GM23338 (cell line): ENCODE data around the gene SERPINC1. TPM values are rescaled to one million over a fixed set of nuclear protein-coding genes. Genes with fewer than 3 reads are reported as not detected.

ENCODE experiments used
- ATAC-seq: fragments of 200-7000 bp; cut with Tn5 transposase; 3 replicates; pipeline ENCODE4 v1.9.1; 2020
- DNase-seq: peaks from one replicate; pipeline ENCODE4 v3.0.0-alpha.2; 2015; ENCODE audit warnings: low spot score
- H2AFZ ChIP-seq: fragments of 200-600 bp; sonication (generic); 2 replicates; pipeline ENCODE4 v1.8.0; 2016; ENCODE audit warnings: antibody characterized with exemption, mild to moderate bottlenecking, moderate library complexity
- H3F3A ChIP-seq: fragments of 200-600 bp; sonication (generic); replicated peaks from 2 replicates; pipeline ENCODE4 v1.8.0; 2017; ENCODE audit warnings: antibody characterized with exemption, mixed run types, low read depth
- H3K27ac ChIP-seq: fragments of 200-600 bp; sonication (generic); 2 replicates; pipeline ENCODE4 v1.6.1; 2016; ENCODE audit warnings: low read depth
- H3K27me3 ChIP-seq: fragments of 200-600 bp; sonication (generic); 2 replicates; pipeline ENCODE4 v1.8.0; 2016; ENCODE audit warnings: mild to moderate bottlenecking, mixed run types, moderate library complexity; ENCODE audit not compliant: insufficient read depth
- H3K36me3 ChIP-seq: fragments of 200-600 bp; sonication (generic); 2 replicates; pipeline ENCODE4 v1.8.0; 2016; ENCODE audit warnings: mild to moderate bottlenecking; ENCODE audit not compliant: insufficient read depth
- H3K4me1 ChIP-seq: fragments of 200-600 bp; sonication (generic); 2 replicates; pipeline ENCODE4 v1.8.0; 2016; ENCODE audit warnings: mild to moderate bottlenecking, moderate library complexity; ENCODE audit not compliant: insufficient read depth
- H3K4me2 ChIP-seq: fragments of 200-600 bp; sonication (generic); 2 replicates; pipeline ENCODE4 v1.7.1; 2017; ENCODE audit warnings: mixed run types
- H3K4me3 ChIP-seq: fragments of 200-600 bp; sonication (generic); 2 replicates; pipeline ENCODE4 v1.6.1; 2016; ENCODE audit warnings: mixed run types
- H3K79me2 ChIP-seq: fragments of 200-600 bp; sonication (generic); replicated peaks from 2 replicates; pipeline ENCODE4 v1.8.0; 2017; ENCODE audit warnings: mild to moderate bottlenecking; ENCODE audit not compliant: insufficient read depth
- H3K9me2 ChIP-seq: fragments of 200-600 bp; sonication (generic); 2 replicates; pipeline ENCODE4 v1.8.0; 2017; ENCODE audit not compliant: insufficient read depth
- H4K20me1 ChIP-seq: fragments of 200-600 bp; sonication (generic); replicated peaks from 2 replicates; pipeline ENCODE4 v1.8.0; 2017; ENCODE audit warnings: mild to moderate bottlenecking; ENCODE audit not compliant: insufficient read depth
- H3K27ac Mint-ChIP-seq: 2 replicates; pipeline ENCODE4 v1.8.0; 2020; ENCODE audit warnings: inconsistent platforms, mild to moderate bottlenecking, moderate library complexity, mixed read lengths
- H3K27me3 Mint-ChIP-seq: 3 replicates; pipeline ENCODE4 v1.8.0; 2022; ENCODE audit warnings: low read depth, mild to moderate bottlenecking, moderate library complexity, mixed read lengths, inconsistent platforms; ENCODE audit not compliant: insufficient read depth, poor library complexity
- H3K36me3 Mint-ChIP-seq: 3 replicates; pipeline ENCODE4 v1.8.0; 2021; ENCODE audit warnings: low read depth, mild to moderate bottlenecking, inconsistent platforms, moderate library complexity, mixed read lengths
- H3K4me1 Mint-ChIP-seq: 3 replicates; pipeline ENCODE4 v1.8.0; 2020; ENCODE audit warnings: mild to moderate bottlenecking, inconsistent platforms, mixed read lengths
- H3K4me3 Mint-ChIP-seq: 3 replicates; pipeline ENCODE4 v1.8.0; 2021; ENCODE audit warnings: moderate library complexity, mild to moderate bottlenecking, inconsistent platforms, mixed read lengths
- H3K9me3 Mint-ChIP-seq: 3 replicates; pipeline ENCODE4 v1.8.0; 2020; ENCODE audit warnings: moderate library complexity, mild to moderate bottlenecking, inconsistent platforms, mixed read lengths
- CREB1 ChIP-seq: fragments of 250-450 bp; sonication (Bioruptor Pico); IDR thresholded peaks from 2 replicates; pipeline ENCODE4 v1.5.0; 2020; ENCODE audit warnings: low read depth, mild to moderate bottlenecking, moderate library complexity
- EZH2 ChIP-seq: fragments of 200-600 bp; sonication (generic); IDR thresholded peaks from one replicate; pipeline ENCODE4 v1.8.0; 2017; ENCODE audit warnings: antibody characterized with exemption, mild to moderate bottlenecking, low read depth; ENCODE audit not compliant: unreplicated experiment
- EZH2phosphoT487 ChIP-seq: fragments of 200-600 bp; sonication (generic); IDR thresholded peaks from one replicate; pipeline ENCODE4 v1.8.1; 2018; ENCODE audit warnings: antibody characterized with exemption; ENCODE audit not compliant: unreplicated experiment
- JUNB ChIP-seq: IDR thresholded peaks from one replicate; pipeline ENCODE4 v1.6.1; 2016; ENCODE audit warnings: antibody characterized with exemption; ENCODE audit not compliant: unreplicated experiment
- POLR2AphosphoS5 ChIP-seq: IDR thresholded peaks from 2 replicates; pipeline ENCODE4 v1.6.1; 2016; ENCODE audit warnings: antibody characterized with exemption, low read depth
- STAT1 ChIP-seq: IDR thresholded peaks from one replicate; pipeline ENCODE4 v1.6.1; 2016; ENCODE audit warnings: antibody characterized with exemption; ENCODE audit not compliant: unreplicated experiment
- ZNF114 ChIP-seq: fragments of 250-450 bp; sonication (Bioruptor Pico); IDR thresholded peaks from 2 replicates; pipeline ENCODE4 v1.5.0; 2020; ENCODE audit warnings: mild to moderate bottlenecking, moderate library complexity
- polyA plus RNA-seq: library from polyadenylated mRNA; unstranded; fragments of >200 nt; fragmentation: Nextera tagmentation; extraction: Ambion mirVana; gene quantifications from 2 replicates; pipeline ENCODE4 v1.2.1, GENCODE V29; 2016
- total RNA-seq: library from RNA; depleted of rRNA; stranded (reverse); fragments of >200 nt; shearing (Covaris generic); gene quantifications from 2 replicates; pipeline ENCODE4 v1.2.3, GENCODE V29; 2014
- TF ChIP-seq, protein P1 (sequence below): IDR thresholded peaks from 2 replicates; pipeline ENCODE4 v1.6.1; 2016; ENCODE audit warnings: antibody characterized with exemption
- TF ChIP-seq, protein P2 (sequence below): fragments of 250-450 bp; sonication (Bioruptor Pico); IDR thresholded peaks from 2 replicates; pipeline ENCODE4 v1.5.0; 2020; ENCODE audit warnings: mild to moderate bottlenecking, moderate library complexity

The SERPINC1 gene
- total and polyA plus RNA-seq, 2 experiments from 2014 or later: not detected

DNA sequence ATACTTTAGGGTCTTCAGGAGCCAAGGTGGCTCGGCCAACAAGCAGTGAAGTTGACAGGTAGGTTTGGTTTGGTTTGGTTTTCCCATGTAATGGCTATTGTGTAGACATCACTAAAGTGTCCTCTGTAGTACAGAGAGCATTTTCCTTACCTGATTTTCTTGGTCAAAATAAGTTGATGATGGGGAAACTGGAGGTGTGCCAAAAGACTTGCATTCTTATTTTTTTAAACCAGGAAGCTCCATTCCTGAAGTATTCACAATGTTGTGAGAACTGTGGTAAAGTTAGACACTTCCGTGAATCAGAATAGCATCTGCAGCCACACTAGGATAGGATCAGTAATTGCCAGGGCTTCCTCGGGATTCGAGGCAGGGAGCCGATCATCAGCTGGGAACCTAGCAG, 46.0 kb downstream of the SERPINC1 start:
- Histone ChIP-seq H3K27me3 (no peaks in the 10 kb centered on the region), H4K20me1 (peaks cover 4% of the 10 kb centered on the region), H3F3A (peaks cover 23% of the 10 kb centered on the region), H3K4me2 (no peak overlapping the region), H3K9me2 (no peaks in the 10 kb centered on the region), H3K27ac (peak overlapping the region; percentile 21), H3K4me1 (peaks cover 14% of the 10 kb centered on the region), H3K4me3 (no peak overlapping the region), H2AFZ (no peak overlapping the region), H3K36me3 (peaks cover 14% of the 10 kb centered on the region), H3K79me2 (peaks cover 61% of the 10 kb centered on the region)
- Mint-ChIP-seq H3K27ac (no peak overlapping the region; the same call in 1 of the 2 replicates), H3K4me1 (peaks cover 21% of the 10 kb centered on the region), H3K4me3 (no peak overlapping the region; the same call in 2 of the 3 replicates), H3K9me3 (peaks cover 9% of the 10 kb centered on the region; the same call in 2 of the 3 replicates), H3K36me3 (peaks cover 55% of the 10 kb centered on the region), H3K27me3 (peaks cover 22% of the 10 kb centered on the region)
- ATAC-seq (no peak), DNase-seq (no peak)
- TF ChIP-seq EZH2phosphoT487: no peak
- TF ChIP-seq JUNB: no peak
- TF ChIP-seq STAT1: no peak
- TF ChIP-seq ZNF114 (CRISPR knock-in tag): no peak
- no peak for TF ChIP-seq POLR2AphosphoS5
- TF ChIP-seq, protein P1, sequence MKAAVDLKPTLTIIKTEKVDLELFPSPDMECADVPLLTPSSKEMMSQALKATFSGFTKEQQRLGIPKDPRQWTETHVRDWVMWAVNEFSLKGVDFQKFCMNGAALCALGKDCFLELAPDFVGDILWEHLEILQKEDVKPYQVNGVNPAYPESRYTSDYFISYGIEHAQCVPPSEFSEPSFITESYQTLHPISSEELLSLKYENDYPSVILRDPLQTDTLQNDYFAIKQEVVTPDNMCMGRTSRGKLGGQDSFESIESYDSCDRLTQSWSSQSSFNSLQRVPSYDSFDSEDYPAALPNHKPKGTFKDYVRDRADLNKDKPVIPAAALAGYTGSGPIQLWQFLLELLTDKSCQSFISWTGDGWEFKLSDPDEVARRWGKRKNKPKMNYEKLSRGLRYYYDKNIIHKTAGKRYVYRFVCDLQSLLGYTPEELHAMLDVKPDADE: no peak

DNA sequence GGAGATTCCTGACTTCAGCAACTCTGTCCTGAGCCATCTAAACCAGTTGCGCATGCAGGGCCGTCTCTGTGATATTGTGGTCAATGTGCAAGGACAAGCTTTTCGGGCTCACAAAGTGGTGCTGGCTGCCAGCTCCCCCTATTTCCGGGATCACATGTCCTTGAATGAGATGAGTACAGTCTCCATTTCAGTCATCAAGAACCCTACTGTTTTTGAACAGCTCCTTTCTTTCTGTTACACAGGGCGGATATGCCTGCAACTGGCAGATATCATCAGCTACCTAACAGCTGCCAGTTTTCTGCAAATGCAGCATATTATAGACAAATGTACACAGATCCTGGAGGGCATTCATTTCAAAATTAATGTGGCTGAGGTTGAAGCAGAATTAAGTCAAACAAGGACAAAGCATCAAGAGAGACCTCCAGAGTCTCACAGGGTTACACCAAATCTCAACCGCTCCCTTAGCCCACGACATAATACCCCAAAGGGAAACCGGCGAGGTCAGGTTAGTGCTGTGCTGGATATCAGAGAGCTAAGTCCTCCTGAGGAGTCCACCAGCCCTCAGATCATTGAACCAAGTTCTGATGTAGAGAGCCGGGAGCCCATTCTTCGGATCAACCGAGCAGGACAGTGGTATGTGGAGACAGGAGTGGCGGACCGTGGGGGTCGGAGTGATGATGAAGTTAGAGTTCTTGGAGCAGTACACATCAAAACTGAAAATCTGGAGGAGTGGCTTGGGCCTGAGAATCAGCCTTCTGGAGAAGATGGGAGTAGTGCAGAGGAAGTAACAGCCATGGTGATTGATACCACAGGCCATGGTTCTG, 46.7 kb downstream of the SERPINC1 start:
- peaks cover 55% of the 10 kb centered on the region for H3K36me3 Mint-ChIP-seq
- H3K4me3 Mint-ChIP-seq: peak overlapping the region; percentile 16; the same call in 1 of the 3 replicates
- peaks cover 10% of the 10 kb centered on the region for H4K20me1 ChIP-seq
- H2AFZ ChIP-seq: no peak overlapping the region
- H3K4me2 ChIP-seq: no peak overlapping the region
- no peak overlapping the region for H3K27ac Mint-ChIP-seq
- ATAC-seq (no peak), DNase-seq (no peak)
- H3K9me3 Mint-ChIP-seq: peaks cover 10% of the 10 kb centered on the region; the same call in 2 of the 3 replicates
- TF ChIP-seq ZNF114 (CRISPR knock-in tag): no peak
- no peak for TF ChIP-seq CREB1 (CRISPR knock-in tag)
- H3K4me1 ChIP-seq: peaks cover 20% of the 10 kb centered on the region
- H3K4me1 Mint-ChIP-seq: peaks cover 24% of the 10 kb centered on the region
- H3K79me2 ChIP-seq: peaks cover 68% of the 10 kb centered on the region
- H3K9me2 ChIP-seq: no peaks in the 10 kb centered on the region
- peaks cover 20% of the 10 kb centered on the region for H3K36me3 ChIP-seq
- peaks cover 25% of the 10 kb centered on the region for H3K27me3 Mint-ChIP-seq
- peak overlapping the region; percentile 21; the same call in 1 of the 2 replicates for H3K27ac ChIP-seq
- H3K4me3 ChIP-seq: no peak overlapping the region
- H3F3A ChIP-seq: peaks cover 29% of the 10 kb centered on the region
- H3K27me3 ChIP-seq: no peaks in the 10 kb centered on the region

DNA sequence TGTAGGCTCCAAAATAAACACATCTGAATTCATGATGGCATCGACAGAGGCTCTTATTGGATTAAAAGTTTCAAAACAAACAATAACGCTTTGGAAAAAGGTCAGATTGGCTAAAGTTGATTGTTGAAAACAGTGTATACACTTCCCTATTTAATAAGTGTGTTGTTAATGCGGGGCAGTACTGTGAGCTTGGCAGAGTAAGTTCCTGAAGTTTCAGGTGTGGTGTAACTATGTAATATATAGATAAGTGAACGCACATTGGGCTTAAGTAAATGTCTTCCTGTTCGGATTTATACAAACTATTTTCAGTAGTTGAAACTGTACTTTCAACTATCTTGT, 48.1 kb downstream of the SERPINC1 start:
- ATAC-seq: no peak
- peaks cover 37% of the 10 kb centered on the region for H3K4me1 Mint-ChIP-seq
- peaks cover 77% of the 10 kb centered on the region for H3K79me2 ChIP-seq
- TF ChIP-seq, protein P2, sequence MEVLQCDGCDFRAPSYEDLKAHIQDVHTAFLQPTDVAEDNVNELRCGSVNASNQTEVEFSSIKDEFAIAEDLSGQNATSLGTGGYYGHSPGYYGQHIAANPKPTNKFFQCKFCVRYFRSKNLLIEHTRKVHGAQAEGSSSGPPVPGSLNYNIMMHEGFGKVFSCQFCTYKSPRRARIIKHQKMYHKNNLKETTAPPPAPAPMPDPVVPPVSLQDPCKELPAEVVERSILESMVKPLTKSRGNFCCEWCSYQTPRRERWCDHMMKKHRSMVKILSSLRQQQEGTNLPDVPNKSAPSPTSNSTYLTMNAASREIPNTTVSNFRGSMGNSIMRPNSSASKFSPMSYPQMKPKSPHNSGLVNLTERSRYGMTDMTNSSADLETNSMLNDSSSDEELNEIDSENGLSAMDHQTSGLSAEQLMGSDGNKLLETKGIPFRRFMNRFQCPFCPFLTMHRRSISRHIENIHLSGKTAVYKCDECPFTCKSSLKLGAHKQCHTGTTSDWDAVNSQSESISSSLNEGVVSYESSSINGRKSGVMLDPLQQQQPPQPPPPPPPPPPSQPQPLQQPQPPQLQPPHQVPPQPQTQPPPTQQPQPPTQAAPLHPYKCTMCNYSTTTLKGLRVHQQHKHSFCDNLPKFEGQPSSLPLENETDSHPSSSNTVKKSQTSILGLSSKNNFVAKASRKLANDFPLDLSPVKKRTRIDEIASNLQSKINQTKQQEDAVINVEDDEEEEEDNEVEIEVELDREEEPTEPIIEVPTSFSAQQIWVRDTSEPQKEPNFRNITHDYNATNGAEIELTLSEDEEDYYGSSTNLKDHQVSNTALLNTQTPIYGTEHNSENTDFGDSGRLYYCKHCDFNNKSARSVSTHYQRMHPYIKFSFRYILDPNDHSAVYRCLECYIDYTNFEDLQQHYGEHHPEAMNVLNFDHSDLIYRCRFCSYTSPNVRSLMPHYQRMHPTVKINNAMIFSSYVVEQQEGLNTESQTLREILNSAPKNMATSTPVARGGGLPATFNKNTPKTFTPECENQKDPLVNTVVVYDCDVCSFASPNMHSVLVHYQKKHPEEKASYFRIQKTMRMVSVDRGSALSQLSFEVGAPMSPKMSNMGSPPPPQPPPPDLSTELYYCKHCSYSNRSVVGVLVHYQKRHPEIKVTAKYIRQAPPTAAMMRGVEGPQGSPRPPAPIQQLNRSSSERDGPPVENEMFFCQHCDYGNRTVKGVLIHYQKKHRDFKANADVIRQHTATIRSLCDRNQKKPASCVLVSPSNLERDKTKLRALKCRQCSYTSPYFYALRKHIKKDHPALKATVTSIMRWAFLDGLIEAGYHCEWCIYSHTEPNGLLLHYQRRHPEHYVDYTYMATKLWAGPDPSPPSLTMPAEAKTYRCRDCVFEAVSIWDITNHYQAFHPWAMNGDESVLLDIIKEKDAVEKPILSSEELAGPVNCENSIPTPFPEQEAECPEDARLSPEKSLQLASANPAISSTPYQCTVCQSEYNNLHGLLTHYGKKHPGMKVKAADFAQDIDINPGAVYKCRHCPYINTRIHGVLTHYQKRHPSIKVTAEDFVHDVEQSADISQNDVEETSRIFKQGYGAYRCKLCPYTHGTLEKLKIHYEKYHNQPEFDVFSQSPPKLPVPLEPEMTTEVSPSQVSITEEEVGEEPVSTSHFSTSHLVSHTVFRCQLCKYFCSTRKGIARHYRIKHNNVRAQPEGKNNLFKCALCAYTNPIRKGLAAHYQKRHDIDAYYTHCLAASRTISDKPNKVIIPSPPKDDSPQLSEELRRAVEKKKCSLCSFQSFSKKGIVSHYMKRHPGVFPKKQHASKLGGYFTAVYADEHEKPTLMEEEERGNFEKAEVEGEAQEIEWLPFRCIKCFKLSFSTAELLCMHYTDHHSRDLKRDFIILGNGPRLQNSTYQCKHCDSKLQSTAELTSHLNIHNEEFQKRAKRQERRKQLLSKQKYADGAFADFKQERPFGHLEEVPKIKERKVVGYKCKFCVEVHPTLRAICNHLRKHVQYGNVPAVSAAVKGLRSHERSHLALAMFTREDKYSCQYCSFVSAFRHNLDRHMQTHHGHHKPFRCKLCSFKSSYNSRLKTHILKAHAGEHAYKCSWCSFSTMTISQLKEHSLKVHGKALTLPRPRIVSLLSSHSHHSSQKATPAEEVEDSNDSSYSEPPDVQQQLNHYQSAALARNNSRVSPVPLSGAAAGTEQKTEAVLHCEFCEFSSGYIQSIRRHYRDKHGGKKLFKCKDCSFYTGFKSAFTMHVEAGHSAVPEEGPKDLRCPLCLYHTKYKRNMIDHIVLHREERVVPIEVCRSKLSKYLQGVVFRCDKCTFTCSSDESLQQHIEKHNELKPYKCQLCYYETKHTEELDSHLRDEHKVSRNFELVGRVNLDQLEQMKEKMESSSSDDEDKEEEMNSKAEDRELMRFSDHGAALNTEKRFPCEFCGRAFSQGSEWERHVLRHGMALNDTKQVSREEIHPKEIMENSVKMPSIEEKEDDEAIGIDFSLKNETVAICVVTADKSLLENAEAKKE (CRISPR knock-in tag): no peak
- TF ChIP-seq EZH2 (no peak), STAT1 (no peak)

More for the DNA sequence above, 48.1 kb downstream of the SERPINC1 start:
- H2AFZ ChIP-seq: peak overlapping the region; percentile 92
- H3K4me3 ChIP-seq: peak overlapping the region; percentile 90
- peak overlapping the region; percentile 98 for H3K27ac ChIP-seq
- peak overlapping the region; percentile 97 for H3K4me2 ChIP-seq
- peak overlapping the region; percentile 100 for H3K4me3 Mint-ChIP-seq
- H3K9me3 Mint-ChIP-seq: peaks cover 13% of the 10 kb centered on the region; the same call in 2 of the 3 replicates
- peaks cover 44% of the 10 kb centered on the region for H3F3A ChIP-seq
- peaks cover 16% of the 10 kb centered on the region for H4K20me1 ChIP-seq
- peaks cover 34% of the 10 kb centered on the region for H3K27me3 Mint-ChIP-seq
- H3K27ac Mint-ChIP-seq: peak overlapping the region; percentile 94
- peaks cover 61% of the 10 kb centered on the region for H3K36me3 Mint-ChIP-seq
- H3K36me3 ChIP-seq: peaks cover 35% of the 10 kb centered on the region
- H3K4me1 ChIP-seq: peaks cover 26% of the 10 kb centered on the region
- no peak for DNase-seq
- H3K9me2 ChIP-seq: no peaks in the 10 kb centered on the region
- H3K27me3 ChIP-seq: no peaks in the 10 kb centered on the region
